Endodermal cell (in vitro differentiated cells): Measurements from ENCODE around the gene NPAS1. TPM values are rescaled to one million over a fixed set of nuclear protein-coding genes. Genes with fewer than 3 reads are reported as not detected.

ENCODE experiments used
- DNase-seq: peaks from one replicate; pipeline ENCODE4 v3.0.0-alpha.2; 2017
- H3K27ac ChIP-seq: 2 replicates; pipeline ENCODE4 v1.5.1; 2013; ENCODE audit warnings: mild to moderate bottlenecking, low read depth, low read length, moderate library complexity
- H3K27me3 ChIP-seq: 2 replicates; pipeline ENCODE4 v1.6.1; 2013; ENCODE audit warnings: mild to moderate bottlenecking, low read length, moderate library complexity; ENCODE audit not compliant: insufficient read depth, control insufficient read depth, poor library complexity, severe bottlenecking
- H3K36me3 ChIP-seq: 2 replicates; pipeline ENCODE4 v1.7.0; 2013; ENCODE audit warnings: mild to moderate bottlenecking, low read length, moderate library complexity; ENCODE audit not compliant: control insufficient read depth, insufficient read depth
- H3K4me1 ChIP-seq: one replicate; pipeline ENCODE4 v1.7.0; 2013; ENCODE audit warnings: low read length; ENCODE audit not compliant: control insufficient read depth, insufficient read depth
- H3K4me3 ChIP-seq: 2 replicates; pipeline ENCODE4 v1.5.1; 2013; ENCODE audit warnings: mild to moderate bottlenecking, low read length, moderate library complexity
- H3K9ac ChIP-seq: 2 replicates; pipeline ENCODE4 v1.6.1; 2013; ENCODE audit warnings: mild to moderate bottlenecking, low read length, moderate library complexity; ENCODE audit not compliant: poor library complexity, severe bottlenecking; ENCODE audit errors: extremely low read depth
- H3K9me3 ChIP-seq: 2 replicates; pipeline ENCODE4 v1.6.1; 2013; ENCODE audit warnings: mild to moderate bottlenecking, low read length, moderate library complexity; ENCODE audit not compliant: control insufficient read depth
- H3K27ac Mint-ChIP-seq: 2 replicates; pipeline ENCODE4 v1.8.0; 2020; ENCODE audit warnings: mixed read lengths
- H3K27me3 Mint-ChIP-seq: 2 replicates; pipeline ENCODE4 v1.8.0; 2021; ENCODE audit warnings: mild to moderate bottlenecking, mixed read lengths; ENCODE audit not compliant: insufficient read depth
- H3K36me3 Mint-ChIP-seq: 2 replicates; pipeline ENCODE4 v1.8.0; 2020; ENCODE audit warnings: low read depth, mixed read lengths
- H3K4me1 Mint-ChIP-seq: 2 replicates; pipeline ENCODE4 v1.8.0; 2020; ENCODE audit warnings: mixed read lengths
- H3K4me3 Mint-ChIP-seq: 2 replicates; pipeline ENCODE4 v1.8.0; 2020; ENCODE audit warnings: mild to moderate bottlenecking, moderate library complexity, mixed read lengths
- H3K9me3 Mint-ChIP-seq: 2 replicates; pipeline ENCODE4 v1.8.0; 2020; ENCODE audit warnings: mild to moderate bottlenecking, mixed read lengths
- CTCF ChIP-seq: fragments of 200-600 bp; sonication (generic); conservative IDR thresholded peaks from 2 replicates; pipeline ENCODE4 v1.5.0; 2021; ENCODE audit warnings: antibody characterized with exemption, mild to moderate bottlenecking
- WGBS, 2 experiments: methylation state at CpG; one replicate each; pipeline versions ENCODE4 v1.1.5 to v1.1.7; 2013; ENCODE audit warnings: missing lambda C conversion rate in 2 of 2, mixed read lengths in 1 of 2; ENCODE audit not compliant: insufficient coverage in 1 of 2, insufficient read length in 1 of 2; 5-methylcytosine and 5-hydroxymethylcytosine counted together
- total RNA-seq, 2 donors: library from RNA; stranded (reverse); fragmentation: NEBNext Ultra II Directional in 1 of 2; extraction: Animal tissue kit (Norgen Biotek cat#: 25700) in 1 of 2; gene quantifications; 2 replicates in 1 of 2; 3 replicates in 1 of 2; pipeline ENCODE4 v1.2.1, GENCODE V29; 2021

Gene NPAS1
- total RNA-seq, 2 donors from 2014 or later, result 6.9 to 8.7 TPM

- Mint-ChIP-seq H3K4me3 (no peak overlapping the region), H3K9me3 (no peaks in the 10 kb centered on the region), H3K27me3 (no peaks in the 10 kb centered on the region), H3K27ac (peak overlapping the region; percentile 69), H3K4me1 (peaks cover 5% of the 10 kb centered on the region), H3K36me3 (peaks cover 74% of the 10 kb centered on the region)
- 90 to 92% methylated on average over 6 of the region's 6 CpGs for WGBS, 2 experiments
- no peaks in the 10 kb centered on the region for H3K27me3 ChIP-seq
- H3K9me3 ChIP-seq, result no peaks in the 10 kb centered on the region
- H3K9ac ChIP-seq, result no peak overlapping the region
- TF ChIP-seq CTCF, result no peak
- no peaks in the 10 kb centered on the region for H3K4me1 ChIP-seq
- no peak for DNase-seq
- no peak overlapping the region for H3K4me3 ChIP-seq
- H3K36me3 ChIP-seq, result peaks cover 83% of the 10 kb centered on the region
- H3K27ac ChIP-seq, result no peak overlapping the region
Measured at GRCh38 chr19:47081095-47081494, 61.5 kb downstream of the NPAS1 start.

GRCh38 chr19:47082493-47082892 is 62.9 kb downstream of the NPAS1 start:
- no peaks in the 10 kb centered on the region for H3K9me3 ChIP-seq
- 92 to 98% methylated on average over 5 of the region's 5 CpGs for WGBS, 2 experiments
- Mint-ChIP-seq H3K27ac (no peak overlapping the region), H3K4me3 (no peak overlapping the region), H3K9me3 (no peaks in the 10 kb centered on the region), H3K4me1 (peaks cover 5% of the 10 kb centered on the region), H3K27me3 (no peaks in the 10 kb centered on the region), H3K36me3 (peaks cover 71% of the 10 kb centered on the region)
- no peak overlapping the region for H3K4me3 ChIP-seq
- H3K36me3 ChIP-seq, result peaks cover 85% of the 10 kb centered on the region
- no peak for DNase-seq
- H3K9ac ChIP-seq, result no peak overlapping the region
- H3K27ac ChIP-seq, result no peak overlapping the region
- H3K4me1 ChIP-seq, result no peaks in the 10 kb centered on the region
- H3K27me3 ChIP-seq, result no peaks in the 10 kb centered on the region
- TF ChIP-seq CTCF, result no peak

- Histone ChIP-seq H3K9me3 (no peaks in the 10 kb centered on the region), H3K9ac (no peak overlapping the region), H3K27ac (no peak overlapping the region), H3K36me3 (peaks cover 87% of the 10 kb centered on the region), H3K27me3 (no peaks in the 10 kb centered on the region), H3K4me1 (no peaks in the 10 kb centered on the region), H3K4me3 (no peak overlapping the region)
- H3K4me3 Mint-ChIP-seq, result no peak overlapping the region
- 91% methylated on average over 15 to 23 of the region's 24 CpGs for WGBS, 2 experiments
- no peak for DNase-seq
- H3K9me3 Mint-ChIP-seq, result no peaks in the 10 kb centered on the region
- H3K4me1 Mint-ChIP-seq, result peaks cover 5% of the 10 kb centered on the region
- H3K27me3 Mint-ChIP-seq, result no peaks in the 10 kb centered on the region
- no peak for TF ChIP-seq CTCF
- peaks cover 83% of the 10 kb centered on the region for H3K36me3 Mint-ChIP-seq
- no peak overlapping the region for H3K27ac Mint-ChIP-seq
Measured at GRCh38 chr19:47084879-47085439, 65.3 kb downstream of the NPAS1 start.
